HFF-Myc (cell line): Measurements from ENCODE around the gene RAB31.
A peak's percentile ranks its signal among the peaks of the same experiment; 100 is the strongest.

Source experiments
- DNase-seq: peaks from one replicate; pipeline ENCODE4 v3.0.0-alpha.2; 2011; ENCODE audit warnings: low read depth; ENCODE audit errors: extremely low read depth
- H3K4me3 ChIP-seq: replicated peaks from 2 replicates; pipeline ENCODE4 v1.5.1; 2011; ENCODE audit warnings: low read depth, mild to moderate bottlenecking, control low read depth, low read length
- CTCF ChIP-seq: IDR thresholded peaks from 2 replicates; pipeline ENCODE4 v1.5.1; 2012; ENCODE audit warnings: mild to moderate bottlenecking, low read depth, low read length, control low read depth; ENCODE audit errors: missing control alignments

The RAB31 gene

GRCh38 chr18:9756933-9757470 is 48.9 kb downstream of the RAB31 start:
- no peak overlapping the region for H3K4me3 ChIP-seq
- DNase-seq = no peak
- no peak for TF ChIP-seq CTCF

- DNase-seq = peak; percentile 38
- H3K4me3 ChIP-seq = no peak overlapping the region
- TF ChIP-seq CTCF = no peak
These were observed 49.9 kb downstream of the RAB31 start for GRCh38 chr18:9757827-9758621.

GRCh38 chr18:9758624-9759075 is 50.5 kb downstream of the RAB31 start:
- DNase-seq = no peak
- no peak overlapping the region for H3K4me3 ChIP-seq
- no peak for TF ChIP-seq CTCF

- DNase-seq = no peak
- no peak for TF ChIP-seq CTCF
- no peak overlapping the region for H3K4me3 ChIP-seq
These were observed 52.5 kb downstream of the RAB31 start for GRCh38 chr18:9760641-9761040.

- no peak for TF ChIP-seq CTCF
- H3K4me3 ChIP-seq = no peak overlapping the region
- DNase-seq = no peak
These were observed 54.4 kb downstream of the RAB31 start for GRCh38 chr18:9762526-9762925.

GRCh38 chr18:9763157-9763556 is 55.1 kb downstream of the RAB31 start:
- DNase-seq = no peak
- H3K4me3 ChIP-seq = no peak overlapping the region
- no peak for TF ChIP-seq CTCF
